Hypothalamus (tissue), 51 donors: ENCODE measurements around the gene CACNA2D1.
A peak's percentile ranks its signal among the peaks of the same experiment; 100 is the strongest.

Experiments
- DNase-seq, 51 donors: peaks; one replicate each; lab custom pipeline; 2025; lab: John Stamatoyannopoulos, UW

Gene CACNA2D1

DNA sequence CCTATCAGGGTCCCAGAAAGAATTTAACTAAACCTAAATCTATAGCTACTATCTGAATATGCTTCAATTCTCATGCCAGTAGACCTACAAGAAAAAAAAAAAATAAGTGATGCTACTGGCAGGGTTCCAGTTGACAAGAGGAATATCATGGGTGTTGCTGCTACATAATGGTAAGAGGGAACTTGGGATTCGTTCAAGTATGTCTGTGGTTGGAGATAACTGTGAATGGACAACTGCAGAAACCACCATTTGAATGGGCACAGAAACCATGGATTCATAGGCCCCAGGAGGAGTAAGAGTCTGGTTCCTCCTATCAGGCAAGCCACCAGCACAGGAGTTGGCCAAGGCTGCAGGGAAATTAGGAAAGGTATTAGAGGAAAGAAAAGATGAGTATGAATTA is 386.1 kb downstream of the CACNA2D1 start:
- no peak for DNase-seq

- DNase-seq, result no peak
These were observed 387.3 kb downstream of the CACNA2D1 start for GRCh38 chr7:82056282-82056681.

GRCh38 chr7:82054544-82054943 is 389.0 kb downstream of the CACNA2D1 start:
- DNase-seq, result no peak

DNA sequence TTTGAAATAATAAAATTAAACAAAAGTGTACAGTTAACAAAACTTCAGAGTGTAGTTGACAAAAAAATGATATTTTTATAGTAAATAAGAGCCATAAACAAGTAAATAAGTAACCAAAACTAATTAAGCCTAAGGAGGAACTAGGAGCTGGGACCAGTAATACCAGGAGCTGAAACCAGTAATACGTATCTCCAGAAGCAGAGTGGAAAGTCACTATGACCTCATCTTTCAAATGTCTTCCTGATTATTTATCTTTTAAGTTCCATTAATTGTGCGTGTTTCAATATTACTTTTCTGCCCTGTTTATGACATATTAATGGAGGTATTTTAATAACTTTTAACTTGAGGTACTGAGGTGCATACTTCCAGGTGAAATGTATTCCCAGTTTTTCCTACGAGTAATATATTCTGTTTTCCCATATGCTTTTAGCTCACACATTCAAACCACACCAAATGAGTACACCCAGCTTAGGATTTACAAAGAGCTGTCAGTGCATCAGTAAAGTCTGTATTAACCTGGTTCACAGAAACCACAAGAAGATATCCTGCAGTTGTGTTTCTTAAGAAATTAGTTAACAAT is 390.0 kb downstream of the CACNA2D1 start:
- no peak for DNase-seq

GRCh38 chr7:82051601-82052000 is 392.0 kb downstream of the CACNA2D1 start:
- peak in 2 of 51 donors; percentile 12 to 45 for DNase-seq

DNA sequence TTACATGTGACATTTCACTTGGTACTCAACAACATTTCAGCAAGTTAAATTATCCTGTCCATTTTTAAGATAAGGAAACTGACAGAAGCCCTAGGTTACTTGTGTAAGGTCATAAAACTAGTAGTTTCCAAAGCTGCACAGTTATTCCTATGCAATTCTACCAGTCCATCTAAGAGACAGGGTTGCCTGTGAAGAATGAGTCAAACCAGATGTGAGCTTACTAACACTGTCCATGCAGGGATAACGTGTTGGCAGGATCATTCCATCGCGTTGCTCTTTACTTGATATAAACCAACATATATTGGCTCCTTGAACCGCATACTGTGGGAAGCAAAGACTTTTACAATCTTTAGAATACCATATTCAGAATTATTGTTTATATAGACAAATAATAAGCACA is 392.8 kb downstream of the CACNA2D1 start:
- DNase-seq, result peak in 1 of 51 donors; percentile 50

DNA sequence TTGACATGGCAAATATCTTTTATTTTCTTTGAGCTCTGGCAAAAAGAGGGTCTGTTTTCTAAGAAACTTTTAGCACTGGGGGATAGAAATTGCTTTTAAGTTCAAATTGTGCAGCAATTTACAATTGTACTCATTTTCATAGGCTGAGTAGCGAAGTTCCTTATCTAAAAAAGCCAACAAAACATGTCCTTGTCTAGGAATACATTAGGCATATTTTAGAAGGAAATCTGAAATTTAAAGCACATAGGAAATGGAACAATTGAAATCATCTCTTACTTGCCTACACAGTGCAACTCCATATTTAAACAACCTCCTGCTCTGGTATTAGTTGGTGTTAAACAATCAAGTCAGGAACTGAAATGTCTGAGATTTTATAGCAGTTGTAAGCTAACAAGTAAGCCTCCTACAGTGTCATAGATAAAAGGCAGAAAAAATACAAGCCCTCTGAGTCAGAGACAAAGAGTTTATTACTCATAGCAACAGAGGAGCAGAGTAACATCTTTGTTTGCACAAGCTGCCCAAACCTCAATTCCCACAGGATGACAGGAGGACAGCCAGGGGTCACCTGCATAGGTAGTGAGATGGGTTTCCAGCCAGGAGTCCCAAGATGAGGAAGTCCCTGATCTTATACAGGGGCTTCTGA is 393.6 kb downstream of the CACNA2D1 start:
- DNase-seq, result peak in 3 of 51 donors; percentile 7 to 50 (median 8)

- DNase-seq, result peak in 4 of 51 donors; percentile 1 to 4 (median 2)
These were observed 394.1 kb downstream of the CACNA2D1 start for GRCh38 chr7:82049442-82049841.

GRCh38 chr7:82044497-82045080 is 399.0 kb downstream of the CACNA2D1 start:
- DNase-seq, result peak in 19 of 51 donors; percentile 1 to 69 (median 28)

- DNase-seq, result no peak
These were observed 404.0 kb downstream of the CACNA2D1 start for GRCh38 chr7:82039621-82040020.

DNA sequence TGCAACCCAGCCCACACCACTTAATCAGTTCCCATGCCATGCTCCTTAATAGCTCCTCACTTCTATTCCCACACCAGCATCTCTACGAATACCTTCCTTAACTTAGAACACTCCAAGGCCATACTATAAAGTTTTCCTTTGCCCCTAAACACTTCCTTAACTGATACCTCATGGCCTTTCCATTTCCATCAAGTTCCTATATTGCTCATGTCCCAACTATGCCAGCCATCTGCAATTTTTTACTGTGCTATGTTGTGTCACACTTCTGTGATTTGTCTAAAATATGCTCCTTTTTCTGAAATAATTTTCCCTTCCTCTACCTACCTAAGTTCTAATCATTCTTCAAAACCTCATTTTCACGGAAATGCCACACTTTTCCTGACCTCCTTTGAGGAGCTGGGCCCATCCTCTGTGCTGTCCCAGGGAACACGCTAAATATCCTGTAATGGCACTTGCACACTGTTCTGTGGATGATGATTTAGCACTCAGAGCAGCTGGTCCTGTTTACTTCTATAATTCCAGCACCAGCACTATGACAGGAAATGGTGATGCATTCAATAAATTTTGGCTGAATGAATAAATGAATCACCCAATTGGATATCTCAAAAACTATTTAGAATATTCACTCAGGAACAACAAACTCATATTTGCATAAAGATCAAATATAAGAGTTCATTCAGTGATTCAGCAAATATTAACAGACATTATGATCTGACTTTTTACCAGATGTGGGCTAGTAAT is 407.3 kb downstream of the CACNA2D1 start:
- no peak for DNase-seq

DNA sequence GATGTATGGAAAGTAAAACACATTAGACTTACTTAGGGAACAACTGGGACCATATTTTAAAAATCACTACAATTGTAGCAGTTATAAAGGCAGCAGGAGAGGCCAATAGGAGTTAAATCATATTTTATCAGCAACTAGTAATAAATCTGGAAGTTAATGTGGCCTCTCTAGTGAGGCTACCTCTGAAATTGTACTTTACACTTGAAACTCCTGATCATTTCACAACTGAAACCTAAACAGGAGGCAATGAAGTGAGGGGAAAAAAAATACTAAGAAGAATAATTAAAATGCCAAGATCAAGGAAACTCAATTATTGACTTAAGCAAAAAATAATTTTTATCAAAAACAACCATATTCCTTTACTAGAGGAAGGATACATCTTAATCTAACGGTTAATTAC is 408.1 kb downstream of the CACNA2D1 start:
- DNase-seq, result no peak

- no peak for DNase-seq
These were observed 410.7 kb downstream of the CACNA2D1 start for GRCh38 chr7:82032901-82033300.

GRCh38 chr7:82029236-82029913 is 414.2 kb downstream of the CACNA2D1 start:
- no peak for DNase-seq

- no peak for DNase-seq
These were observed 415.5 kb downstream of the CACNA2D1 start for GRCh38 chr7:82028097-82028496.

- DNase-seq, result no peak
These were observed 421.9 kb downstream of the CACNA2D1 start for GRCh38 chr7:82021713-82022112.

- DNase-seq, result no peak
These were observed 422.5 kb downstream of the CACNA2D1 start for GRCh38 chr7:82021036-82021435.

- no peak for DNase-seq
These were observed 423.8 kb downstream of the CACNA2D1 start for GRCh38 chr7:82019551-82020475.

- DNase-seq, result no peak
These were observed 425.4 kb downstream of the CACNA2D1 start for GRCh38 chr7:82018226-82018625.
